Measurements from ENCODE around the gene MAPK13. TPM values are rescaled to one million over a fixed set of nuclear protein-coding genes. Genes with fewer than 3 reads are reported as not detected.

MAPK13 gene
- total and polyA plus RNA-seq, 4 donors, result 2.8 to 9.8 (median 4.6) TPM

DNA sequence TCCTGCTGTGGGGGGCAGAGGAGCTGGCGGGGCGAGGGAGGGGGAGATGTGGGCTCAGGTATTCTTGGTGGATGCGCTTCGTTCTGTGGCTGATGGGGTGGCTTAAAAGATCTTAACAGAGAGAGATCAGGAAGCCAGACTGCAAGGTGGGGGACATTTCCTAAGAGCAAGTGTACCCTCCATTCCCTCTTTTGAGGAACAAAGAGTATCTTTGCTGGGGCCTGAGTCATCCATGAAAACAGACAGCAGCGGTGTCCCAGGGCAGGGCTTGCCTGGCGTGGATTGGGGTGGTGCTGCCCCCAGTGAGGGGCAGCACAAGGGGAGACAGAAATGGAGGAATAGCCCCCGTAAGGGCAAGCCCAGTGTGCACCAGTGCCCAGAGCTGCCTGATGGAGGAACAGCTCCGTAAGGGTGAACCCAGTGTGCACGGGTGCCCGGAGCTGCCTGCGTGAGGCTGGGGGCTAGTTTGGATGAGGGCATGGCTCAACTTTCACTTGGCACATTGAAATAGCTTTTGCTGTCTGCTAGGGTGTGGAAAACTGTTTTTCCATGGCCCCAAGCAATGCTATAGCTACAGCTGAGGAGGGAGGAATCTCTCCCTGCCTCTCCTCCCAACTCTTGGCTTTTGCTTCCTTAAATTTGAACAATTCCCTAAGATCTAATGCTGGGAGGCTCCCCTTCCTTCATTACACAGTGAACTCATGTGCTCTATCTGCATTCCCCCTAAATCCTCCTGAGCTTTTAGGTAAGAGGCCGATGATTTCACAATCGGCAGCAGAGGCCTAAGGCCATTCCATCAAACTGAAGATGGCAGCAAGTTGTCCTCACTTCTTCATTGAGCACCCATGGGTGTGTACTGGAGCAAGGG, 12.9 kb downstream of the MAPK13 start:
- H3K9me3 ChIP-seq (ENCODE audit: control insufficient read depth, insufficient read depth, low read length), result no peaks in the 10 kb centered on the region
- peaks cover 10% of the 10 kb centered on the region for H3K4me1 ChIP-seq (ENCODE audit: control insufficient read depth, insufficient read depth, low read length)
- no peaks in the 10 kb centered on the region for H3K27me3 ChIP-seq (ENCODE audit: control insufficient read depth, insufficient read depth, low read length)
- WGBS (ENCODE audit: insufficient coverage), result 94% methylated on average over 13 of the region's 13 CpGs
- no peak overlapping the region for H3K27ac ChIP-seq (ENCODE audit: low read depth, low read length)
- peaks cover 19% of the 10 kb centered on the region for H3K36me3 ChIP-seq (ENCODE audit: control insufficient read depth, insufficient read depth, low read length)
- no peak for DNase-seq (ENCODE audit: low read depth in 4 of 6, low spot score in 6 of 6)
- H3K4me3 ChIP-seq (ENCODE audit: low read depth, low read length), result no peak overlapping the region

DNA sequence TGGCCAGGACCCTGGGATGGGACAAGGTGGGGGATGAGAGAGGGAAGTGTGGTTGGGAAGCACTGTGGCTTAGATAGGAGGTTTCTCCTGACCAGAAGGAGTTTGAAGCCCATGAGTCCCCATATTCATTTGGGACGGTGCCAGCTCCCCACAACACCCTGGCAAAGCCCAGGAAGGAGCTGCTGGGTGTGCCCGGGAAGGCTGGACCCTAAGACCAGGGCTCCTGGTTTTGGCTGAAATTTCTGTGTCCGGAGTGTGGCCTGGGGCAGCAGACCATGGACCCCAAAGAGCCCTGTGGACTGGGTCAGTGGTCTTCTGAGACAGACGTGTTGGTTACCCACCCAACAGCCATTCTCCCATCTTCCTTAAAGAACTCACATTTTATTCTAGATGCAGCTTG, 15.2 kb downstream of the MAPK13 start:
- no peaks in the 10 kb centered on the region for H3K9me3 ChIP-seq (ENCODE audit: control insufficient read depth, insufficient read depth, low read length)
- 92% methylated on average over 4 of the region's 4 CpGs for WGBS (ENCODE audit: insufficient coverage)
- no peaks in the 10 kb centered on the region for H3K27me3 ChIP-seq (ENCODE audit: control insufficient read depth, insufficient read depth, low read length)
- no peak overlapping the region for H3K27ac ChIP-seq (ENCODE audit: low read depth, low read length)
- no peaks in the 10 kb centered on the region for H3K4me1 ChIP-seq (ENCODE audit: control insufficient read depth, insufficient read depth, low read length)
- DNase-seq (ENCODE audit: low read depth in 4 of 6, low spot score in 6 of 6), result no peak
- no peak overlapping the region for H3K4me3 ChIP-seq (ENCODE audit: low read depth, low read length)
- no peaks in the 10 kb centered on the region for H3K36me3 ChIP-seq (ENCODE audit: control insufficient read depth, insufficient read depth, low read length)

DNA sequence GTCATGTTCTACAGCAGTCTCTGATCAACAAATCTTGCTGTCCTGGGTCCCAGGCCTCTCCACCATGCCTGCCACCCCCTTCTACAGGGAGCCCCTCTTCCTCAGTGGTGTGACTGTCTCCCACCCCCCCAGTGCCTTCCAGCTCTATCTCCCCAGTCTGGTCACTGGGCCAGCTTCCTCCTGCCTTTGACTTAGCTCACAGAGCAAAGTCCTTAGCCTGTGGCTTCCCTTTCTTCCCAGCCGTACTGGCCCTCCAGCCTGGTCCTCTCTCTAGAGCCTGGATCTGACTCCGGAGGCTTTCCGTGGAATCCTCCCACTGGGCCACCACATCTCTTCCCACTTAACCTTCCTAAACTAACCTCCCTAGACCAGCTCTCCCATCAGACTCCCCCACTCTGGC, 17.0 kb downstream of the MAPK13 start:
- H3K4me3 ChIP-seq (ENCODE audit: low read depth, low read length), result no peak overlapping the region
- H3K36me3 ChIP-seq (ENCODE audit: control insufficient read depth, insufficient read depth, low read length), result no peaks in the 10 kb centered on the region
- WGBS (ENCODE audit: insufficient coverage), result 98% methylated on average over 3 of the region's 3 CpGs
- H3K27me3 ChIP-seq (ENCODE audit: control insufficient read depth, insufficient read depth, low read length), result no peaks in the 10 kb centered on the region
- H3K27ac ChIP-seq (ENCODE audit: low read depth, low read length), result no peak overlapping the region
- no peaks in the 10 kb centered on the region for H3K4me1 ChIP-seq (ENCODE audit: control insufficient read depth, insufficient read depth, low read length)
- no peak for DNase-seq (ENCODE audit: low read depth in 4 of 6, low spot score in 6 of 6)
- H3K9me3 ChIP-seq (ENCODE audit: control insufficient read depth, insufficient read depth, low read length), result no peaks in the 10 kb centered on the region

DNA sequence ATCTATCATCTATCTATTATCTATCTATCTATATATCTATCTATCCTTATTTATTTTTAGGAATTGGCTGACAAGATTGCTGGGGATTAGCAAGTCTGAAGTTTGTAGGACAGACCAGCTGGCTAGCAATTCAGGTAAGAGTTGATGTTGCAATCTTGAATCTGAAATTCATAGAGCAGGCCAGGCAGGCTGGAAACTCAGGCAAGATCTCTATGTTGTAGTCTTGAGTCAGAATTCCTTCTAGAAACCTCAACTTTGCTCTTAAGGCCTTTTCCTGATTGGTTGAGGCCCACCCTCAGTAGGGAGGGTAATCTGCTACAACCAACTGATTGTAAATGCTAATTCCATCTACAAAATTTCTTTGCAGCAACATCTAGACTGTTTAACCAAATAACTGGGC, 19.2 kb downstream of the MAPK13 start:
- H3K27ac ChIP-seq (ENCODE audit: low read depth, low read length), result no peak overlapping the region
- H3K27me3 ChIP-seq (ENCODE audit: control insufficient read depth, insufficient read depth, low read length), result no peaks in the 10 kb centered on the region
- no peaks in the 10 kb centered on the region for H3K4me1 ChIP-seq (ENCODE audit: control insufficient read depth, insufficient read depth, low read length)
- DNase-seq (ENCODE audit: low read depth in 4 of 6, low spot score in 6 of 6), result no peak
- H3K9me3 ChIP-seq (ENCODE audit: control insufficient read depth, insufficient read depth, low read length), result no peaks in the 10 kb centered on the region
- H3K36me3 ChIP-seq (ENCODE audit: control insufficient read depth, insufficient read depth, low read length), result no peaks in the 10 kb centered on the region
- H3K4me3 ChIP-seq (ENCODE audit: low read depth, low read length), result no peak overlapping the region

DNA sequence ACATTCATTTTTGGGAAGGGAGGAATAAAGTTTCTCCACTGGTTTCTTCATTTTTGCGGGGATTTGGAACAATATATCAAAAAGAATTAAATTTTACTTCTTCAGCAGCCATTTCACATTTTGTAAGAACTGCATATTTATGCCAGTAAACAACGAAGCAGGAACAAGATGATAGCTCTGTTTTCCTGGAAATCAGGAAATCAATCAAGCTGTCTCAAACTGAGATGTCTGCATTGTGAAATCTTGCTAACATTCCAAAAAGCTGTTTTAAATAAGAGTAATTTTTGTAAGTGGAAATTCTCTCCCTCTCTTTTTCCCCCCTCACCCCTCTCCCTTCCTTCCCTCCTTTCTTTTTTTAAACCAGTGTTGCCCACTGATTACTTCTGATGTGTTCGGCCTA, 20.0 kb downstream of the MAPK13 start:
- Histone ChIP-seq H3K4me3 (ENCODE audit: low read depth, low read length) (no peak overlapping the region), H3K4me1 (ENCODE audit: control insufficient read depth, insufficient read depth, low read length) (no peaks in the 10 kb centered on the region), H3K27ac (ENCODE audit: low read depth, low read length) (no peak overlapping the region), H3K36me3 (ENCODE audit: control insufficient read depth, insufficient read depth, low read length) (no peaks in the 10 kb centered on the region), H3K9me3 (ENCODE audit: control insufficient read depth, insufficient read depth, low read length) (no peaks in the 10 kb centered on the region), H3K27me3 (ENCODE audit: control insufficient read depth, insufficient read depth, low read length) (no peaks in the 10 kb centered on the region)
- WGBS (ENCODE audit: insufficient coverage), result 67% methylated on average over 1 of the region's 3 CpGs
- DNase-seq (ENCODE audit: low read depth in 4 of 6, low spot score in 6 of 6), result no peak

DNA sequence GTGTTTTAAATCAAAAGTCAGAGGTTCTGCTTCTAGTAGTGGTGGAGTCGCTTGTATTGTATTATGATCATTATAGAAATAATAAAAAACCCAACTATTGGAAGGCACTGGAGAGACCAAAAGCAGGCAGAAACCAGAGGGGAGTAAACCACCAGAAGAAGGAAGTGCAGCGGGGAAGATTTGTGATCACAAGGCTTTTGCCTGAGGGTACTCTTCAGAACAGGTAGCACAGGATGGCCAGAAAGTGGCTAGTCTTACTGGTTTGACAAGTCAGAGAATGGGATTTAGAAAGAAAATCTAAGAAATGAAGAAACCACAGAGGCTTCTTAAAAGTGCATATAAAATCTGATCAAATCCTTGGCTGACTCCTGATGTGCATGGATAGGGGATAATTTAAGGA, 24.0 kb downstream of the MAPK13 start:
- no peak for DNase-seq (ENCODE audit: low read depth in 4 of 6, low spot score in 6 of 6)
- H3K36me3 ChIP-seq (ENCODE audit: control insufficient read depth, insufficient read depth, low read length), result no peaks in the 10 kb centered on the region
- WGBS (ENCODE audit: insufficient coverage), result 89% methylated on average over 1 of the region's 2 CpGs
- H3K27ac ChIP-seq (ENCODE audit: low read depth, low read length), result no peak overlapping the region
- no peaks in the 10 kb centered on the region for H3K4me1 ChIP-seq (ENCODE audit: control insufficient read depth, insufficient read depth, low read length)
- H3K4me3 ChIP-seq (ENCODE audit: low read depth, low read length), result no peak overlapping the region
- H3K27me3 ChIP-seq (ENCODE audit: control insufficient read depth, insufficient read depth, low read length), result no peaks in the 10 kb centered on the region
- H3K9me3 ChIP-seq (ENCODE audit: control insufficient read depth, insufficient read depth, low read length), result no peaks in the 10 kb centered on the region

DNA sequence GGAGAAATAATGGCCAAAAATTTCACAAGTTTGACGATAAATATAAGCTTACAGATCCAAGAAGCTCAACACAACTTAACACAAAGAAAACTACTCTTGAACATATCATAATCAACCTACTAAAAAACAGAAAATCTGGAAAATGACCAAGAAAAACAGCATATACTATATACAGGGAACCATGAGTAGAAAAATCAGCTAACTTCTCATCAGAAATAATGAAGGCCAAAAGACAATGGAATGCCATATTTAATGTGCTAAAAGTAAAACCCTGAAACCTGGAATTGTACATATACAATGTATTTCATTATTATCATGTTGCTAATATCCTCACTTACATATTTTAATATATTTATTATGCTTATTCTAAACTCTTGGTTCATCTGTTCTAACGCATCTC, 25.3 kb downstream of the MAPK13 start:
- DNase-seq (ENCODE audit: low read depth in 4 of 6, low spot score in 6 of 6), result no peak
- no peaks in the 10 kb centered on the region for H3K36me3 ChIP-seq (ENCODE audit: control insufficient read depth, insufficient read depth, low read length)
- H3K4me1 ChIP-seq (ENCODE audit: control insufficient read depth, insufficient read depth, low read length), result no peaks in the 10 kb centered on the region
- no peaks in the 10 kb centered on the region for H3K27me3 ChIP-seq (ENCODE audit: control insufficient read depth, insufficient read depth, low read length)
- no peak overlapping the region for H3K27ac ChIP-seq (ENCODE audit: low read depth, low read length)
- no peak overlapping the region for H3K4me3 ChIP-seq (ENCODE audit: low read depth, low read length)
- WGBS (ENCODE audit: insufficient coverage), result no CpG with 5 or more reads among the region's 2 CpGs
- no peaks in the 10 kb centered on the region for H3K9me3 ChIP-seq (ENCODE audit: control insufficient read depth, insufficient read depth, low read length)

DNA sequence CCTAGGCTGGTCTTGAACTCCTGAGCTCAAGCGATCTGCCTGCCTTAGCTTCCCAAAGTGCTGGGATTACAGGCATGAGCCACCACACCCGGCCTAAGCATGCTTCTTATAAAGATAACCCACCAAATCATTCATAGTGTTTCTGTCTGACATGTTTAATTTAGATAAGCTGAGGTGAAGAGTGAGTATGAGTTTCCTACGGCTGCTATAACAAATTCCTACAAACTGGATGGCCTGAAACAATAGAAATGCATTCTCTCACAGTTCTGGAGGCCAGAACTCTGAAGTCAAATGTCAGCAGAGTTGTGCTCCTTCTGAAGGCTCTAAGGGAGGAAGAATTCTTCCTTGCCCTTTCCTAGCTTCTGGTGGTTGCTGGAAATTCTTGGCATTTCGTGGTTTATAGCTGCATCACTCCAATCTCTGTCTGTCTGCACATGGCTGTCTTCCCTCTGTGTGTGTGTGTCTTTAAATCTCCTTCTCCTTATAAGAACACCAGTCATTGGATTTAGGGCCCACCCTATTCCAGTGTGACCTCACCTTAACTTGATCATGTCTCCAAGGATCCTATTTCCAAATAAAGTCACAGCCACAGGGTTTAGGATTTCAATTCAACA, 29.9 kb downstream of the MAPK13 start:
- WGBS (ENCODE audit: insufficient coverage), result no CpG with 5 or more reads among the region's 4 CpGs
- H3K27ac ChIP-seq (ENCODE audit: low read depth, low read length), result no peak overlapping the region
- no peak for DNase-seq (ENCODE audit: low read depth in 4 of 6, low spot score in 6 of 6)
- no peaks in the 10 kb centered on the region for H3K36me3 ChIP-seq (ENCODE audit: control insufficient read depth, insufficient read depth, low read length)
- no peaks in the 10 kb centered on the region for H3K27me3 ChIP-seq (ENCODE audit: control insufficient read depth, insufficient read depth, low read length)
- H3K9me3 ChIP-seq (ENCODE audit: control insufficient read depth, insufficient read depth, low read length), result no peaks in the 10 kb centered on the region
- no peaks in the 10 kb centered on the region for H3K4me1 ChIP-seq (ENCODE audit: control insufficient read depth, insufficient read depth, low read length)
- no peak overlapping the region for H3K4me3 ChIP-seq (ENCODE audit: low read depth, low read length)

DNA sequence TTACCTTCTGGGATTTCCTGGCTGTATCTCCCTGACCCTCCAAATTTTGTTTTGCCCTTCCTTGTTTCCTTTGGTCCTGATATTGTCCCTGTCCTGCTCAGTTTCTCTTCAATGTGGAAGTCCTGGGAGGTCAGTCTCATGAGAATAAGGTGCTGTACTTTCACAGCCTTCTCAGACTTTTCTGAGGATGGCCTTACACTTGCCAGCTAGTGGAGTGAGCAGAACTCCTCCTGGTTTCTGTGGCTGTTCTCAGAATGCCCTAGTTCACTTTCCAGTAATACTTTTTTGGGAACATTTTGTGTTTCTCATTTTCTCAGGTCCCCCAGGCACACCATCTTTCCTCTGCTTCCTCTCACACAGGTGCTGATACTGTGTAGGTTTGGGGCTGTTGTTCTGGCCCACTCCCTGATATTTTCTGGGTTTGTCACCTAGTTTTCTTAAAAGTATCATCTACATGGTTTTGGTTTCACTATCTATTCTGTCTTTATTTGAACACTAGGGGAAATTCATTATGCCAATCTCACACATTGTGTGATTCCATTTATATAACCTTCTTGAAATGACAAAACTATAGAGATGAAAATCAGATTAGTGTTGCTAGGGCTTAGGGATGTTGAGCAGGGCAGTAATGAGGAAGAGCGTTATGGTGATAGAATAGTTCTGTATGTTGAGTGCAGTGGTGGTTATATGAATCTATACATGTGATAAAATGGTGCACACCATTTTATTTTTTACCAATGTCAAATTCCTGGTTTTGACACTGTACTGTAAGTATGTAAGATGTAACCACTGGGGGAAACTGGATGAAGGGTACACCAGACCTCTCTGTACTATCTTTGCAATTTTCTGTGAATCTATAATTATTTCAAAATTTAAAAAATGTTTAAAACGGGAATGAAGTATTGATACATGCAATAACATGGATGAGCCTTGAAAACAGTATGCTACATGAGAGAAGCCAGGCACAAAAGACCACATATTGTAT, 39.0 kb downstream of the MAPK13 start:
- no peaks in the 10 kb centered on the region for H3K36me3 ChIP-seq (ENCODE audit: control insufficient read depth, insufficient read depth, low read length)
- 100% methylated on average over 1 of the region's 2 CpGs for WGBS (ENCODE audit: insufficient coverage)
- H3K27ac ChIP-seq (ENCODE audit: low read depth, low read length), result no peak overlapping the region
- no peaks in the 10 kb centered on the region for H3K9me3 ChIP-seq (ENCODE audit: control insufficient read depth, insufficient read depth, low read length)
- no peak for DNase-seq (ENCODE audit: low read depth in 4 of 6, low spot score in 6 of 6)
- no peaks in the 10 kb centered on the region for H3K4me1 ChIP-seq (ENCODE audit: control insufficient read depth, insufficient read depth, low read length)
- no peaks in the 10 kb centered on the region for H3K27me3 ChIP-seq (ENCODE audit: control insufficient read depth, insufficient read depth, low read length)
- no peak overlapping the region for H3K4me3 ChIP-seq (ENCODE audit: low read depth, low read length)

All from spinal cord (tissue), 10 donors.